Endodermal cell (in vitro differentiated cells): ENCODE results near the gene PCSK9. TPM values are rescaled to one million over a fixed set of nuclear protein-coding genes. Genes with fewer than 3 reads are reported as not detected.

ENCODE experiments used
- DNase-seq: peaks from one replicate; pipeline ENCODE4 v3.0.0-alpha.2; 2017
- H3K27ac ChIP-seq: 2 replicates; pipeline ENCODE4 v1.5.1; 2013; ENCODE audit warnings: mild to moderate bottlenecking, low read depth, low read length, moderate library complexity
- H3K27me3 ChIP-seq: 2 replicates; pipeline ENCODE4 v1.6.1; 2013; ENCODE audit warnings: mild to moderate bottlenecking, low read length, moderate library complexity; ENCODE audit not compliant: insufficient read depth, control insufficient read depth, poor library complexity, severe bottlenecking
- H3K36me3 ChIP-seq: 2 replicates; pipeline ENCODE4 v1.7.0; 2013; ENCODE audit warnings: mild to moderate bottlenecking, low read length, moderate library complexity; ENCODE audit not compliant: control insufficient read depth, insufficient read depth
- H3K4me1 ChIP-seq: one replicate; pipeline ENCODE4 v1.7.0; 2013; ENCODE audit warnings: low read length; ENCODE audit not compliant: control insufficient read depth, insufficient read depth
- H3K4me3 ChIP-seq: 2 replicates; pipeline ENCODE4 v1.5.1; 2013; ENCODE audit warnings: mild to moderate bottlenecking, low read length, moderate library complexity
- H3K9ac ChIP-seq: 2 replicates; pipeline ENCODE4 v1.6.1; 2013; ENCODE audit warnings: mild to moderate bottlenecking, low read length, moderate library complexity; ENCODE audit not compliant: poor library complexity, severe bottlenecking; ENCODE audit errors: extremely low read depth
- H3K9me3 ChIP-seq: 2 replicates; pipeline ENCODE4 v1.6.1; 2013; ENCODE audit warnings: mild to moderate bottlenecking, low read length, moderate library complexity; ENCODE audit not compliant: control insufficient read depth
- H3K27ac Mint-ChIP-seq: 2 replicates; pipeline ENCODE4 v1.8.0; 2020; ENCODE audit warnings: mixed read lengths
- H3K27me3 Mint-ChIP-seq: 2 replicates; pipeline ENCODE4 v1.8.0; 2021; ENCODE audit warnings: mild to moderate bottlenecking, mixed read lengths; ENCODE audit not compliant: insufficient read depth
- H3K36me3 Mint-ChIP-seq: 2 replicates; pipeline ENCODE4 v1.8.0; 2020; ENCODE audit warnings: low read depth, mixed read lengths
- H3K4me1 Mint-ChIP-seq: 2 replicates; pipeline ENCODE4 v1.8.0; 2020; ENCODE audit warnings: mixed read lengths
- H3K4me3 Mint-ChIP-seq: 2 replicates; pipeline ENCODE4 v1.8.0; 2020; ENCODE audit warnings: mild to moderate bottlenecking, moderate library complexity, mixed read lengths
- H3K9me3 Mint-ChIP-seq: 2 replicates; pipeline ENCODE4 v1.8.0; 2020; ENCODE audit warnings: mild to moderate bottlenecking, mixed read lengths
- CTCF ChIP-seq: fragments of 200-600 bp; sonication (generic); conservative IDR thresholded peaks from 2 replicates; pipeline ENCODE4 v1.5.0; 2021; ENCODE audit warnings: antibody characterized with exemption, mild to moderate bottlenecking
- WGBS, 2 experiments: methylation state at CpG; one replicate each; pipeline versions ENCODE4 v1.1.5 to v1.1.7; 2013; ENCODE audit warnings: missing lambda C conversion rate in 2 of 2, mixed read lengths in 1 of 2; ENCODE audit not compliant: insufficient coverage in 1 of 2, insufficient read length in 1 of 2; 5-methylcytosine and 5-hydroxymethylcytosine counted together
- total RNA-seq, 2 donors: library from RNA; stranded (reverse); fragmentation: NEBNext Ultra II Directional in 1 of 2; extraction: Animal tissue kit (Norgen Biotek cat#: 25700) in 1 of 2; gene quantifications; 2 replicates in 1 of 2; 3 replicates in 1 of 2; pipeline ENCODE4 v1.2.1, GENCODE V29; 2021

PCSK9 gene
- total RNA-seq, 2 donors from 2014 or later = 26.1 to 59.9 TPM

GRCh38 chr1:55089683-55090082 is 50.3 kb downstream of the PCSK9 start:
- no peaks in the 10 kb centered on the region for H3K4me1 Mint-ChIP-seq
- WGBS, 2 experiments = 82 to 100% methylated on average over 1 to 2 of the region's 2 CpGs
- no peak overlapping the region for H3K9ac ChIP-seq
- no peak overlapping the region for H3K27ac Mint-ChIP-seq
- no peak for TF ChIP-seq CTCF
- H3K9me3 Mint-ChIP-seq = no peaks in the 10 kb centered on the region
- no peaks in the 10 kb centered on the region for H3K9me3 ChIP-seq
- H3K4me1 ChIP-seq = no peaks in the 10 kb centered on the region
- peaks cover 83% of the 10 kb centered on the region for H3K36me3 Mint-ChIP-seq
- no peak for DNase-seq
- no peak overlapping the region for H3K4me3 Mint-ChIP-seq
- H3K27ac ChIP-seq = no peak overlapping the region
- no peaks in the 10 kb centered on the region for H3K27me3 ChIP-seq
- no peaks in the 10 kb centered on the region for H3K27me3 Mint-ChIP-seq
- no peak overlapping the region for H3K4me3 ChIP-seq
- H3K36me3 ChIP-seq = peaks cover 99% of the 10 kb centered on the region

- Mint-ChIP-seq H3K27me3 (no peaks in the 10 kb centered on the region), H3K36me3 (peaks cover 84% of the 10 kb centered on the region), H3K27ac (no peak overlapping the region), H3K9me3 (no peaks in the 10 kb centered on the region), H3K4me3 (no peak overlapping the region), H3K4me1 (no peaks in the 10 kb centered on the region)
- no peak for TF ChIP-seq CTCF
- WGBS, 2 experiments = 96% methylated on average over 2 of the region's 2 CpGs
- no peak overlapping the region for H3K4me3 ChIP-seq
- H3K27me3 ChIP-seq = no peaks in the 10 kb centered on the region
- no peaks in the 10 kb centered on the region for H3K4me1 ChIP-seq
- no peak overlapping the region for H3K9ac ChIP-seq
- no peaks in the 10 kb centered on the region for H3K9me3 ChIP-seq
- no peak overlapping the region for H3K27ac ChIP-seq
- no peak for DNase-seq
- H3K36me3 ChIP-seq = peaks cover 96% of the 10 kb centered on the region
Measured at GRCh38 chr1:55092475-55092874, 53.1 kb downstream of the PCSK9 start.

- Mint-ChIP-seq H3K27ac (no peak overlapping the region), H3K27me3 (no peaks in the 10 kb centered on the region), H3K4me3 (no peak overlapping the region), H3K4me1 (peaks cover 3% of the 10 kb centered on the region), H3K9me3 (no peaks in the 10 kb centered on the region), H3K36me3 (peaks cover 85% of the 10 kb centered on the region)
- H3K36me3 ChIP-seq = peaks cover 96% of the 10 kb centered on the region
- H3K9me3 ChIP-seq = no peaks in the 10 kb centered on the region
- no peak for DNase-seq
- no peak overlapping the region for H3K27ac ChIP-seq
- H3K27me3 ChIP-seq = no peaks in the 10 kb centered on the region
- WGBS, 2 experiments = 92% methylated on average over 5 of the region's 5 CpGs; no CpG with 5 or more reads in 1 of the 2 experiments
- TF ChIP-seq CTCF = no peak
- H3K4me3 ChIP-seq = no peak overlapping the region
- no peaks in the 10 kb centered on the region for H3K4me1 ChIP-seq
- H3K9ac ChIP-seq = no peak overlapping the region
Measured at GRCh38 chr1:55095095-55095494, 55.7 kb downstream of the PCSK9 start.
